ENCODE results near the gene ARHGEF25.
"Not testable (repeated sequence)": the region's sequence is repeated elsewhere in the genome, so short reads cannot be mapped to it uniquely, and the experiment has no call there.

Gene ARHGEF25

GRCh38 chr12:57586128-57586527, 25.1 kb upstream of the ARHGEF25 start:
- DNase-seq: no peak

GRCh38 chr12:57586832-57587429, 24.3 kb upstream of the ARHGEF25 start:
- no peak for DNase-seq

GRCh38 chr12:57588951-57589610, 22.2 kb upstream of the ARHGEF25 start:
- DNase-seq: not testable (repeated sequence)

GRCh38 chr12:57590479-57590863, 20.8 kb upstream of the ARHGEF25 start:
- DNase-seq: no peak

- DNase-seq: peak; percentile 67
Observed at GRCh38 chr12:57590864-57591781, 20.1 kb upstream of the ARHGEF25 start, which contains the start of gene PIP4K2C. PIP4K2C (plus strand) TSS chr12:57591192; CDS start chr12:57591290, 98 bp downstream.

- no peak for DNase-seq
Observed at GRCh38 chr12:57591782-57592325, 19.4 kb upstream of the ARHGEF25 start.

GRCh38 chr12:57592551-57593165, 18.6 kb upstream of the ARHGEF25 start:
- no peak for DNase-seq

- DNase-seq: no peak
Observed at GRCh38 chr12:57593187-57593586, 18.0 kb upstream of the ARHGEF25 start.

- no peak for DNase-seq
Observed at GRCh38 chr12:57600395-57600794, 10.8 kb upstream of the ARHGEF25 start.

GRCh38 chr12:57602544-57602943, 8.7 kb upstream of the ARHGEF25 start:
- no peak for DNase-seq

- no peak for DNase-seq
Observed at GRCh38 chr12:57603324-57603723, 7.9 kb upstream of the ARHGEF25 start.

- no peak for DNase-seq
Observed at GRCh38 chr12:57603815-57604453, 7.3 kb upstream of the ARHGEF25 start.

- no peak for DNase-seq
Observed at GRCh38 chr12:57604454-57604991, 6.7 kb upstream of the ARHGEF25 start, which contains the start of gene DTX3. DTX3 (plus strand) TSS chr12:57604824; CDS start chr12:57606518, 1,694 bp downstream.

- no peak for DNase-seq
Observed at GRCh38 chr12:57604992-57605810, 6.0 kb upstream of the ARHGEF25 start.

- DNase-seq: no peak
Observed at GRCh38 chr12:57605811-57606311, 5.4 kb upstream of the ARHGEF25 start.

- no peak for DNase-seq
Observed at GRCh38 chr12:57606399-57606798, 4.8 kb upstream of the ARHGEF25 start.

- DNase-seq: no peak
Observed at GRCh38 chr12:57606821-57607220, 4.4 kb upstream of the ARHGEF25 start.

GRCh38 chr12:57607958-57608663, 3.1 kb upstream of the ARHGEF25 start:
- no peak for DNase-seq

- no peak for DNase-seq
Observed at GRCh38 chr12:57609101-57609780, 2.0 kb upstream of the ARHGEF25 start.
